ENCODE measurements around the gene HBP1.
"Not testable (repeated sequence)": the region's sequence is repeated elsewhere in the genome, so short reads cannot be mapped to it uniquely, and the experiment has no call there.

HBP1 gene

GRCh38 chr7:107236862-107237261 is 68.1 kb downstream of the HBP1 start:
- Mint-ChIP-seq H3K4me1 (peaks cover 6% of the 10 kb centered on the region), H3K36me3 (ENCODE audit: low read depth) (peaks cover 9% of the 10 kb centered on the region), H3K9me3 (no peaks in the 10 kb centered on the region), H3K27ac (peak overlapping the region; percentile 83), H3K4me3 (no peak overlapping the region), H3K27me3 (ENCODE audit: low read depth, poor library complexity) (no peaks in the 10 kb centered on the region)
- no peak for DNase-seq
- no peak for TF ChIP-seq CTCF (IDR thresholded peaks at IDR 0.05)

- TF ChIP-seq CTCF (IDR thresholded peaks at IDR 0.05) = no peak
- DNase-seq = no peak
- peaks cover 14% of the 10 kb centered on the region for H3K36me3 Mint-ChIP-seq (ENCODE audit: low read depth)
- H3K27ac Mint-ChIP-seq = no peak overlapping the region
- peaks cover 6% of the 10 kb centered on the region for H3K4me1 Mint-ChIP-seq
- no peaks in the 10 kb centered on the region for H3K9me3 Mint-ChIP-seq
- no peaks in the 10 kb centered on the region for H3K27me3 Mint-ChIP-seq (ENCODE audit: low read depth, poor library complexity)
- no peak overlapping the region for H3K4me3 Mint-ChIP-seq
Measured at GRCh38 chr7:107237451-107237850, 68.6 kb downstream of the HBP1 start.

DNA sequence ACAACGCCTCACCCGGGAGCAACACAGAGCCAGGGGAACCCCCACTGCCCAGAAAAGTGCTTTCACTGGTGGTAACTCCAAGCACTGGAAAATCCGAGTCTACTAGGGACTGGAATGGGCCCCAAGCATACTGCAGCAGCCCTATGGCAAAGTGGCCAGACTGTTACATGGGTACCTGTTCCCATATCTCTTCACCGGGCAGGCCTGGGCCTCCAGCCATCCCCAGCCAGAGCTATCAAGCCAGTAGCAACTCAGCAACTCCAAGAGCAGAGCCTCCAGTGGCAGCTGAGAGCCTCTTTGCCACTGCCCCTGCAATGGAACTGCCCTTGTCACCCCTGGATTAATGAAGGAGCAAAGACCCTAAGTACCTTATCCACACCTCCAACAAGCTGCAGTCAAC is 73.5 kb downstream of the HBP1 start:
- Mint-ChIP-seq H3K4me3 (no peak overlapping the region), H3K4me1 (no peaks in the 10 kb centered on the region), H3K9me3 (peaks cover 45% of the 10 kb centered on the region), H3K27me3 (ENCODE audit: low read depth, poor library complexity) (no peaks in the 10 kb centered on the region), H3K27ac (peak overlapping the region; percentile 48), H3K36me3 (ENCODE audit: low read depth) (peaks cover 62% of the 10 kb centered on the region)
- DNase-seq = no peak
- TF ChIP-seq CTCF (IDR thresholded peaks at IDR 0.05) = no peak

- H3K4me1 Mint-ChIP-seq = peaks cover 10% of the 10 kb centered on the region
- H3K27me3 Mint-ChIP-seq (ENCODE audit: low read depth, poor library complexity) = no peaks in the 10 kb centered on the region
- no peak for TF ChIP-seq CTCF (IDR thresholded peaks at IDR 0.05)
- H3K27ac Mint-ChIP-seq = no peak overlapping the region
- peaks cover 45% of the 10 kb centered on the region for H3K9me3 Mint-ChIP-seq
- H3K36me3 Mint-ChIP-seq (ENCODE audit: low read depth) = peaks cover 68% of the 10 kb centered on the region
- no peak overlapping the region for H3K4me3 Mint-ChIP-seq
- no peak for DNase-seq
Measured at GRCh38 chr7:107244613-107245012, 75.8 kb downstream of the HBP1 start.

DNA sequence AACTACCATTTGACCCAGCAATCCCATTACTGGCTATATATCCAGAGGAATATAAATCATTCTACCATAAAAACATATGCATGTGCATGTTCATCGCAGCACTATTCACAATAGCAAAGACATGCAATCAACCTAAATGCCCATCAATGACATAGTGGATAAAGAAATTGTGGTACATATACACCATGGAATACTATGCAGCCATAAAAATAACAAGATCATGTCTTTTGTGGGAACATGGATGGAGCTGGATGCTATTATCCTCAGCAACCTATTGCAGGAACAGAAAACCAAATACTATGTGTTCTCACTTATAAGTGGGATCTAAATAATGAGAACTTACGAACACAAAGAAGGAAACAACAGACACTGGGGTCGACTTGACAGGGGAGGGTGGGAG is 78.0 kb downstream of the HBP1 start:
- Mint-ChIP-seq H3K9me3 (peaks cover 45% of the 10 kb centered on the region), H3K27ac (peak overlapping the region; percentile 49), H3K36me3 (ENCODE audit: low read depth) (peaks cover 67% of the 10 kb centered on the region)
- H3K4me1 Mint-ChIP-seq; H3K27me3 Mint-ChIP-seq (ENCODE audit: low read depth, poor library complexity); DNase-seq; H3K4me3 Mint-ChIP-seq: not testable (repeated sequence)

GRCh38 chr7:107248551-107249316 is 79.9 kb downstream of the HBP1 start:
- TF ChIP-seq CTCF (IDR thresholded peaks at IDR 0.05) = no peak
- H3K36me3 Mint-ChIP-seq (ENCODE audit: low read depth) = peaks cover 49% of the 10 kb centered on the region
- H3K27ac Mint-ChIP-seq = peak overlapping the region; percentile 84
- H3K9me3 Mint-ChIP-seq = peaks cover 34% of the 10 kb centered on the region
- H3K4me3 Mint-ChIP-seq = no peak overlapping the region
- DNase-seq = no peak
- peaks cover 10% of the 10 kb centered on the region for H3K4me1 Mint-ChIP-seq
- no peaks in the 10 kb centered on the region for H3K27me3 Mint-ChIP-seq (ENCODE audit: low read depth, poor library complexity)

All from nephron progenitor cell (in vitro differentiated cells).